ENCODE data around the gene BTBD9. TPM values are rescaled to one million over a fixed set of nuclear protein-coding genes. Genes with fewer than 3 reads are reported as not detected.

Gene BTBD9
- total RNA-seq, 1 donor: 25.3 TPM

GRCh38 chr6:38239719-38240451, 399.8 kb downstream of the BTBD9 start:
- no peak overlapping the region for H3K27ac ChIP-seq (ENCODE audit: low read depth, low read length)
- no peaks in the 10 kb centered on the region for H3K9me3 ChIP-seq (ENCODE audit: low read depth, low read length)
- no peaks in the 10 kb centered on the region for H3K79me2 ChIP-seq (ENCODE audit: insufficient read depth, low read length)
- H2AFZ ChIP-seq (ENCODE audit: low read length): no peak overlapping the region
- no peak for TF ChIP-seq CTCF (IDR thresholded peaks at IDR 0.05; ENCODE audit: extremely low read depth, low read depth, low read length)
- no peak overlapping the region for H3K4me3 ChIP-seq (ENCODE audit: insufficient read depth, low read length)
- DNase-seq (ENCODE audit: insufficient read length, low spot score, missing footprints): peak; percentile 85
- peaks cover 7% of the 10 kb centered on the region for H3K4me1 ChIP-seq (ENCODE audit: insufficient read depth, low read length)
- no peaks in the 10 kb centered on the region for H3K27me3 ChIP-seq (ENCODE audit: insufficient read depth, low read length)
- H3K36me3 ChIP-seq (ENCODE audit: insufficient read depth, low read length): no peaks in the 10 kb centered on the region
- no peaks in the 10 kb centered on the region for H4K20me1 ChIP-seq (ENCODE audit: insufficient read depth, low read length)
- H3K4me2 ChIP-seq (ENCODE audit: insufficient read depth, low read length): no peak overlapping the region

- no peak overlapping the region for H3K4me3 ChIP-seq (ENCODE audit: insufficient read depth, low read length)
- H3K27ac ChIP-seq (ENCODE audit: low read depth, low read length): no peak overlapping the region
- H3K4me2 ChIP-seq (ENCODE audit: insufficient read depth, low read length): no peak overlapping the region
- peaks cover 2% of the 10 kb centered on the region for H4K20me1 ChIP-seq (ENCODE audit: insufficient read depth, low read length)
- H3K4me1 ChIP-seq (ENCODE audit: insufficient read depth, low read length): peaks cover 15% of the 10 kb centered on the region
- no peaks in the 10 kb centered on the region for H3K79me2 ChIP-seq (ENCODE audit: insufficient read depth, low read length)
- no peak for TF ChIP-seq CTCF (IDR thresholded peaks at IDR 0.05; ENCODE audit: extremely low read depth, low read depth, low read length)
- H3K36me3 ChIP-seq (ENCODE audit: insufficient read depth, low read length): no peaks in the 10 kb centered on the region
- no peak for DNase-seq (ENCODE audit: insufficient read length, low spot score, missing footprints)
- no peak overlapping the region for H2AFZ ChIP-seq (ENCODE audit: low read length)
- H3K9me3 ChIP-seq (ENCODE audit: low read depth, low read length): no peaks in the 10 kb centered on the region
- H3K27me3 ChIP-seq (ENCODE audit: insufficient read depth, low read length): no peaks in the 10 kb centered on the region
Measured at GRCh38 chr6:38236631-38237030, 403.1 kb downstream of the BTBD9 start.

GRCh38 chr6:38234934-38235682, 404.6 kb downstream of the BTBD9 start:
- no peaks in the 10 kb centered on the region for H3K9me3 ChIP-seq (ENCODE audit: low read depth, low read length)
- H3K4me3 ChIP-seq (ENCODE audit: insufficient read depth, low read length): no peak overlapping the region
- no peaks in the 10 kb centered on the region for H3K79me2 ChIP-seq (ENCODE audit: insufficient read depth, low read length)
- no peaks in the 10 kb centered on the region for H3K27me3 ChIP-seq (ENCODE audit: insufficient read depth, low read length)
- H2AFZ ChIP-seq (ENCODE audit: low read length): no peak overlapping the region
- no peak overlapping the region for H3K27ac ChIP-seq (ENCODE audit: low read depth, low read length)
- no peak for TF ChIP-seq CTCF (IDR thresholded peaks at IDR 0.05; ENCODE audit: extremely low read depth, low read depth, low read length)
- H3K36me3 ChIP-seq (ENCODE audit: insufficient read depth, low read length): no peaks in the 10 kb centered on the region
- no peak overlapping the region for H3K4me2 ChIP-seq (ENCODE audit: insufficient read depth, low read length)
- no peak for DNase-seq (ENCODE audit: insufficient read length, low spot score, missing footprints)
- peaks cover 2% of the 10 kb centered on the region for H4K20me1 ChIP-seq (ENCODE audit: insufficient read depth, low read length)
- peaks cover 13% of the 10 kb centered on the region for H3K4me1 ChIP-seq (ENCODE audit: insufficient read depth, low read length)

GRCh38 chr6:38234141-38234540, 405.6 kb downstream of the BTBD9 start:
- no peak for TF ChIP-seq CTCF (IDR thresholded peaks at IDR 0.05; ENCODE audit: extremely low read depth, low read depth, low read length)
- H3K4me1 ChIP-seq (ENCODE audit: insufficient read depth, low read length): peaks cover 8% of the 10 kb centered on the region
- no peak for DNase-seq (ENCODE audit: insufficient read length, low spot score, missing footprints)
- no peaks in the 10 kb centered on the region for H3K36me3 ChIP-seq (ENCODE audit: insufficient read depth, low read length)
- H3K4me2 ChIP-seq (ENCODE audit: insufficient read depth, low read length): no peak overlapping the region
- H2AFZ ChIP-seq (ENCODE audit: low read length): no peak overlapping the region
- H3K27me3 ChIP-seq (ENCODE audit: insufficient read depth, low read length): no peaks in the 10 kb centered on the region
- no peaks in the 10 kb centered on the region for H3K79me2 ChIP-seq (ENCODE audit: insufficient read depth, low read length)
- no peaks in the 10 kb centered on the region for H3K9me3 ChIP-seq (ENCODE audit: low read depth, low read length)
- peaks cover 12% of the 10 kb centered on the region for H4K20me1 ChIP-seq (ENCODE audit: insufficient read depth, low read length)
- H3K27ac ChIP-seq (ENCODE audit: low read depth, low read length): no peak overlapping the region
- H3K4me3 ChIP-seq (ENCODE audit: insufficient read depth, low read length): no peak overlapping the region

Measured in osteoblast (primary cell).